Neuronal stem cell (in vitro differentiated cells): ENCODE data around the gene SLC41A1.

ENCODE experiments used
- DNase-seq: peaks from one replicate; pipeline ENCODE4 v3.0.0-alpha.2; 2013; ENCODE audit warnings: low spot score
- H2AFZ ChIP-seq: one replicate; pipeline ENCODE4 v1.6.1; 2013; ENCODE audit warnings: mild to moderate bottlenecking, low read length, inconsistent platforms
- H2AK5ac ChIP-seq: 2 replicates; pipeline ENCODE4 v1.6.1; 2013; ENCODE audit warnings: low read depth, mild to moderate bottlenecking, inconsistent platforms, low read length, moderate library complexity, mixed read lengths
- H2BK120ac ChIP-seq: 2 replicates; pipeline ENCODE4 v1.6.1; 2013; ENCODE audit warnings: low read depth, mild to moderate bottlenecking, inconsistent platforms, low read length, moderate library complexity, mixed read lengths
- H2BK12ac ChIP-seq: one replicate; pipeline ENCODE4 v1.6.1; 2013; ENCODE audit warnings: low read length, inconsistent platforms
- H2BK15ac ChIP-seq: 2 replicates; pipeline ENCODE4 v1.6.1; 2013; ENCODE audit warnings: mild to moderate bottlenecking, low read length, inconsistent platforms, mixed read lengths
- H2BK5ac ChIP-seq: one replicate; pipeline ENCODE4 v1.6.1; 2013; ENCODE audit warnings: inconsistent platforms, mild to moderate bottlenecking, low read length, moderate library complexity
- H3K14ac ChIP-seq: one replicate; pipeline ENCODE4 v1.6.1; 2013; ENCODE audit warnings: low read length, inconsistent platforms
- H3K18ac ChIP-seq: 2 replicates; pipeline ENCODE4 v1.6.1; 2013; ENCODE audit warnings: low read length, inconsistent platforms
- H3K23ac ChIP-seq: 2 replicates; pipeline ENCODE4 v1.6.1; 2013; ENCODE audit warnings: low read depth, mild to moderate bottlenecking, mixed read lengths, low read length, inconsistent platforms; ENCODE audit not compliant: poor library complexity
- H3K27ac ChIP-seq: replicated peaks from 3 replicates; pipeline ENCODE4 v1.5.1; 2013; ENCODE audit warnings: low read length, inconsistent platforms
- H3K27me3 ChIP-seq, 3 experiments: 2 replicates each; pipeline ENCODE4 v1.6.1; 2013; ENCODE audit warnings: low read length in 3 of 3, mild to moderate bottlenecking in 2 of 3, inconsistent platforms in 1 of 3, low read depth in 1 of 3, mixed read lengths in 1 of 3, moderate library complexity in 1 of 3; ENCODE audit not compliant: control insufficient read depth in 3 of 3, insufficient read depth in 3 of 3
- H3K36me3 ChIP-seq, 2 donors: replicated peaks in 1 of 2; 2 replicates each; pipeline ENCODE4 v1.6.1; 2013; ENCODE audit warnings: low read length in 2 of 2; ENCODE audit not compliant: control insufficient read depth in 2 of 2, insufficient read depth in 2 of 2
- H3K4ac ChIP-seq: 2 replicates; pipeline ENCODE4 v1.6.1; 2013; ENCODE audit warnings: inconsistent platforms, mild to moderate bottlenecking, low read length, moderate library complexity
- H3K4me1 ChIP-seq, 2 donors: 1 replicate in 1 of 2; 2 replicates in 1 of 2; pipeline ENCODE4 v1.6.1; 2013; ENCODE audit warnings: low read length in 2 of 2, low read depth in 1 of 2; ENCODE audit not compliant: control insufficient read depth in 2 of 2, insufficient read depth in 1 of 2
- H3K4me2 ChIP-seq: one replicate; pipeline ENCODE4 v1.6.1; 2013; ENCODE audit warnings: mild to moderate bottlenecking, low read length, inconsistent platforms; ENCODE audit not compliant: insufficient read depth, poor library complexity, severe bottlenecking
- H3K4me3 ChIP-seq, 2 donors: 2 replicates each; pipeline ENCODE4 v1.5.1; 2013; ENCODE audit warnings: low read length in 2 of 2, mild to moderate bottlenecking in 2 of 2, inconsistent platforms in 1 of 2, moderate library complexity in 1 of 2
- H3K79me1 ChIP-seq: one replicate; pipeline ENCODE4 v1.6.1; 2013; ENCODE audit warnings: low read depth, mild to moderate bottlenecking, inconsistent platforms, low read length, moderate library complexity
- H3K9ac ChIP-seq: one replicate; pipeline ENCODE4 v1.6.1; 2013; ENCODE audit warnings: mild to moderate bottlenecking, low read depth, low read length, inconsistent platforms; ENCODE audit not compliant: poor library complexity
- H3K9me3 ChIP-seq, 2 donors: replicated peaks in 1 of 2; 2 replicates each; pipeline versions ENCODE3 to v1.6.1; 2013; ENCODE audit warnings: low read length in 2 of 2, mild to moderate bottlenecking in 2 of 2, inconsistent platforms in 1 of 2, low read depth in 1 of 2, mixed read lengths in 1 of 2, moderate library complexity in 1 of 2; ENCODE audit not compliant: control insufficient read depth in 2 of 2, insufficient read depth in 1 of 2
- H4K8ac ChIP-seq: one replicate; pipeline ENCODE4 v1.6.1; 2013; ENCODE audit warnings: low read depth, mild to moderate bottlenecking, inconsistent platforms, low read length, moderate library complexity
- H4K91ac ChIP-seq: one replicate; pipeline ENCODE4 v1.6.1; 2013; ENCODE audit warnings: low read length, low read depth, mild to moderate bottlenecking, inconsistent platforms; ENCODE audit not compliant: poor library complexity
- WGBS, 2 donors: extraction: QIAGEN DNeasy Blood & Tissue Kit; methylation state at CpG; one replicate each; pipeline ENCODE4 v1.1.7; 2013; ENCODE audit warnings: missing lambda C conversion rate in 2 of 2, mixed read lengths in 1 of 2; ENCODE audit not compliant: insufficient read length in 2 of 2, insufficient replicate concordance in 1 of 2; ENCODE audit errors: extremely low coverage in 2 of 2; 5-methylcytosine and 5-hydroxymethylcytosine counted together

The SLC41A1 gene

GRCh38 chr1:205756552-205756951, 56.4 kb downstream of the SLC41A1 start:
- H4K8ac ChIP-seq = no peak overlapping the region
- no CpG with 5 or more reads among the region's 3 CpGs for WGBS, 2 donors
- H3K4me1 ChIP-seq = no peaks in the 10 kb centered on the region
- no peak overlapping the region for H2AK5ac ChIP-seq
- H3K4me3 ChIP-seq = no peak overlapping the region
- no peaks in the 10 kb centered on the region for H3K9me3 ChIP-seq
- no peak overlapping the region for H3K14ac ChIP-seq
- H2BK5ac ChIP-seq = no peak overlapping the region
- no peaks in the 10 kb centered on the region for H3K79me1 ChIP-seq
- H3K27me3 ChIP-seq = peaks cover 0 to 19% (median 0%) of the 10 kb centered on the region in 3 experiments
- H3K4ac ChIP-seq = no peak overlapping the region
- no peak overlapping the region for H3K9ac ChIP-seq
- no peak overlapping the region for H2BK120ac ChIP-seq
- no peak for DNase-seq
- H2AFZ ChIP-seq = no peak overlapping the region
- no peak overlapping the region for H3K27ac ChIP-seq
- no peak overlapping the region for H2BK15ac ChIP-seq
- no peak overlapping the region for H3K4me2 ChIP-seq
- no peak overlapping the region for H4K91ac ChIP-seq
- no peak overlapping the region for H3K18ac ChIP-seq
- no peak overlapping the region for H3K23ac ChIP-seq
- no peak overlapping the region for H2BK12ac ChIP-seq
- no peaks in the 10 kb centered on the region for H3K36me3 ChIP-seq

- H3K9me3 ChIP-seq = no peaks in the 10 kb centered on the region
- WGBS, 2 donors = no CpG with 5 or more reads among the region's 5 CpGs
- H3K4me3 ChIP-seq = no peak overlapping the region
- no peak overlapping the region for H3K4me2 ChIP-seq
- H3K18ac ChIP-seq = no peak overlapping the region
- no peak overlapping the region for H3K27ac ChIP-seq
- no peaks in the 10 kb centered on the region for H3K36me3 ChIP-seq
- no peak overlapping the region for H2AK5ac ChIP-seq
- H4K8ac ChIP-seq = no peak overlapping the region
- no peak overlapping the region for H2BK12ac ChIP-seq
- no peak overlapping the region for H2BK5ac ChIP-seq
- no peaks in the 10 kb centered on the region for H3K79me1 ChIP-seq
- H3K14ac ChIP-seq = no peak overlapping the region
- no peak overlapping the region for H2BK15ac ChIP-seq
- H3K27me3 ChIP-seq = peaks cover 0 to 16% (median 0%) of the 10 kb centered on the region in 3 experiments
- H3K4me1 ChIP-seq = no peaks in the 10 kb centered on the region
- no peak overlapping the region for H3K4ac ChIP-seq
- no peak overlapping the region for H3K23ac ChIP-seq
- H3K9ac ChIP-seq = no peak overlapping the region
- no peak overlapping the region for H4K91ac ChIP-seq
- no peak overlapping the region for H2BK120ac ChIP-seq
- peak overlapping the region; percentile 8 for H2AFZ ChIP-seq
- no peak for DNase-seq
Observed at GRCh38 chr1:205754857-205755256, 58.1 kb downstream of the SLC41A1 start.

DNA sequence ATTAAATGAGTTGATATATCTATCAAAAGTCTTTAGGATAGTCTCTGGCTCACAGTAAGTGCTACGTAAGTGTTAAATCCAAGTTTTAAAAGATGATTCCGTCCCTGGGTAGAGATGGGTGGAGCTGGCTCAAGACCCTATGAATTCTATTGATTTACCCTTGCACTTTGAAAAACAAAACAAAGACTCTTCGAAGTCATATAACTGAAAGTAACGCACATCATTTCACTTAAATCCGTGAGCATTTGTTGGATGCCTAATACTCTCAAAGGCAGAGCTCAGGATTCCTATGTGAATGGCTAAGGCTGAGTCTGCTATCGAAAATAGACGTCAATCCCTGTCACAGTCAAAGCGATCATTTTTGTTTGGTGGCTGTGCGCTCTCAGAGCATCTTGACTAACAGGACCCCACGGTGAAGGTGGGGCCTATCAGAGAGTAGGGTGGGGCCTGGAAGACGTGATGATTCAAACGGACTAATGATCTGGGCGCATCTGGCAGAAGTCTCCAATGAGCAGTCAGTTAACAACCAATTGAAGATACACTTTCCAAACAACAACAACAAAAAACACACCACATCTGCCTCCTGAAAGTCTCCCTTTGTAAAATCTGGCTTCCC, 61.9 kb downstream of the SLC41A1 start:
- peaks cover 0 to 9% (median 0%) of the 10 kb centered on the region in 3 experiments for H3K27me3 ChIP-seq
- H2BK15ac ChIP-seq = no peak overlapping the region
- no peak overlapping the region for H4K8ac ChIP-seq
- H3K27ac ChIP-seq = no peak overlapping the region
- no peak overlapping the region for H3K14ac ChIP-seq
- WGBS, 2 donors = no CpG with 5 or more reads among the region's 13 CpGs
- no peak for DNase-seq
- no peaks in the 10 kb centered on the region for H3K9me3 ChIP-seq
- no peak overlapping the region for H2BK120ac ChIP-seq
- peaks cover 0 to 24% of the 10 kb centered on the region in 2 donors for H3K36me3 ChIP-seq
- H2AFZ ChIP-seq = peak overlapping the region; percentile 92
- no peak overlapping the region for H4K91ac ChIP-seq
- no peak overlapping the region for H3K4me2 ChIP-seq
- no peak overlapping the region for H2BK12ac ChIP-seq
- peaks cover 3 to 10% of the 10 kb centered on the region in 2 donors for H3K4me1 ChIP-seq
- no peak overlapping the region for H3K23ac ChIP-seq
- H3K79me1 ChIP-seq = no peaks in the 10 kb centered on the region
- H3K4me3 ChIP-seq = no peak overlapping the region
- no peak overlapping the region for H3K9ac ChIP-seq
- no peak overlapping the region for H2AK5ac ChIP-seq
- H2BK5ac ChIP-seq = no peak overlapping the region
- H3K18ac ChIP-seq = no peak overlapping the region
- H3K4ac ChIP-seq = no peak overlapping the region

DNA sequence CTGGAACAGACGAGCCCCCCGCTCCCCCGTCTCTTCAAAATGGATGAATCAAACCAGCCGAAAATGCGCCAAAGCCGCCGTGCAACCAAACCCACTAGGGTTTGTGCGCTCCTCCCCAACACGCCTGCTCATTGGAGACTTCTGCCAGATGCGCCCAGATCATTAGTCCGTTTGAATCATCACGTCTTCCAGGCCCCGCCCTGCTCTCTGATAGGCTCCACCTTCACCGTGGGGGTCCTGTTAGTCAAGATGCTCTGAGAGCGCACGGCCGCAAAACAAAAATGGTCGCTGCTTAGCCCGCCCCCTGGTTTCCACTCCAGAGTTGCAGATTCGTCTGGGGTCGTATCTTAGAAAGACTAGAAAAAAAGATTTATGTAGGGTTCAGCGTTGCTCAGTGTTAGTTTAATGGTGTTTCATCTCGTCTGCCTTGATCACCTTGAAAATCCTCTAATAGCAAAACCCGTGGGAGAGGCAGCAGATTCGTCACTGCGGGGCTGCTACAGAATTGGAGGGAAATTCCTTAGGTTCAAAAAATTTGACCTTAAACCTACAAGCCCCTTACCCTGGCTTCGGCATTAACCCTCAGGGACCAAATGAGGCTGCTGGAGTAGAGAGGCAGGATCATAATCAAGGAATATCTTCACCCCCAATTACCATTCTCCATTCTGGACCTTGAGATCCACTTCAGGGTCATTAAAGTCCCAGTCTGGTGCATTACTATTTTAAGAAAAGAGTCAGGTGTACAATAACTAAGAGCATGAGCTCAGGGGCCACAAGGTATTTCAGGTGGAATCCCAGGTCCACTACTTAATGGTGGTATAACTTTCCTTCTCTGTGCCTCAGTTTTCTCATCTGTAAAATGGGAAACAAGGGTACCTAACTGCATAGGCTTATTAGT, 62.6 kb downstream of the SLC41A1 start, which contains the start of gene NUCKS1:
Gene NUCKS1, minus strand, starts transcription at position 45 of the 898 bp plus-strand sequence. CDS start 209 bp downstream, outside the sequence.
- H3K36me3 ChIP-seq = peaks cover 0 to 32% of the 10 kb centered on the region in 2 donors

More for the DNA sequence above, 62.6 kb downstream of the SLC41A1 start, which contains the start of gene NUCKS1:
- Histone ChIP-seq H2BK120ac (no peak within 1 kb of the TSS), H3K79me1 (peaks cover 2% of the 10 kb centered on the region), H3K4ac (no peak within 1 kb of the TSS), H2BK12ac (peak within 1 kb of the TSS; percentile 8), H2AFZ (peak within 1 kb of the TSS; percentile 92), H3K4me1 (peaks cover 3 to 10% of the 10 kb centered on the region in 2 donors), H4K8ac (no peak within 1 kb of the TSS), H3K9ac (peak within 1 kb of the TSS; percentile 97), H3K14ac (peak within 1 kb of the TSS; percentile 92), H3K4me2 (peak within 1 kb of the TSS; percentile 69), H2BK5ac (peak within 1 kb of the TSS; percentile 99), H2AK5ac (peak within 1 kb of the TSS; percentile 99), H3K4me3 (peak within 1 kb of the TSS; percentile 69 to 92), H2BK15ac (no peak within 1 kb of the TSS), H3K27ac (peak within 1 kb of the TSS; percentile 93), H3K18ac (peak within 1 kb of the TSS; percentile 99), H4K91ac (no peak within 1 kb of the TSS), H3K27me3 (peaks cover 0 to 7% (median 0%) of the 10 kb centered on the region in 3 experiments), H3K9me3 (no peaks in the 10 kb centered on the region), H3K23ac (peak within 1 kb of the TSS; percentile 83)
- no CpG with 5 or more reads among the region's 27 CpGs for WGBS, 2 donors
- peak; percentile 98 for DNase-seq
